ENCODE data around the gene ABHD16A. TPM values are rescaled to one million over a fixed set of nuclear protein-coding genes. Genes with fewer than 3 reads are reported as not detected.

ABHD16A gene
- total and polyA plus RNA-seq, 2 of the 13 experiments (the other 11 are each of a cell fraction or from before 2014, with no cell fraction given): 43.5 to 45.4 TPM

- no peak for TF ChIP-seq SKIL (CRISPR knock-in tag; IDR thresholded peaks at IDR 0.05; ENCODE audit: borderline replicate concordance)
- TF ChIP-seq ZNF75D (CRISPR knock-in tag; IDR thresholded peaks at IDR 0.05; ENCODE audit: borderline replicate concordance): 0 out of 2 replicates have a peak, but pooled peaks have one; percentile 50
- no peak for TF ChIP-seq ZNF12 (CRISPR knock-in tag; IDR thresholded peaks at IDR 0.05)
- no peak for TF ChIP-seq ZNF431 (CRISPR knock-in tag; IDR thresholded peaks at IDR 0.05; ENCODE audit: borderline replicate concordance, low read depth)
- no peak for TF ChIP-seq KLF13 (CRISPR knock-in tag; IDR thresholded peaks at IDR 0.05)
- TF ChIP-seq UBTF (CRISPR knock-in tag; IDR thresholded peaks at IDR 0.05): no peak
- TF ChIP-seq NAIF1 (CRISPR knock-in tag; IDR thresholded peaks at IDR 0.05; ENCODE audit: borderline replicate concordance): no peak
- no peak for TF ChIP-seq DBP (CRISPR knock-in tag; IDR thresholded peaks at IDR 0.05; ENCODE audit: not compliant biosample characterization)
Measured at GRCh38 chr6:31728767-31729514, 25.8 kb upstream of the ABHD16A start, which contains the start of gene DDAH2 (continued).
